Nephron (organoid): ENCODE measurements around the gene ACOXL.

ENCODE experiments used
- H3K27ac Mint-ChIP-seq, 3 experiments: 2 replicates each; pipeline ENCODE4 v1.8.0; 2020; ENCODE audit warnings: mixed read lengths in 3 of 3, mild to moderate bottlenecking in 2 of 3, moderate library complexity in 1 of 3
- H3K27me3 Mint-ChIP-seq: 2 replicates; pipeline ENCODE4 v1.8.0; 2021; ENCODE audit warnings: low read depth, mild to moderate bottlenecking, moderate library complexity, mixed read lengths
- H3K36me3 Mint-ChIP-seq: 2 replicates; pipeline ENCODE4 v1.8.0; 2020; ENCODE audit warnings: low read depth, mixed read lengths
- H3K4me1 Mint-ChIP-seq: 2 replicates; pipeline ENCODE4 v1.8.0; 2020; ENCODE audit warnings: mixed read lengths
- H3K4me3 Mint-ChIP-seq, 3 experiments: 2 replicates each; pipeline ENCODE4 v1.8.0; 2020; ENCODE audit warnings: mild to moderate bottlenecking in 3 of 3, mixed read lengths in 3 of 3, moderate library complexity in 2 of 3
- H3K9me3 Mint-ChIP-seq: 2 replicates; pipeline ENCODE4 v1.8.0; 2020; ENCODE audit warnings: mixed read lengths
- CTCF ChIP-seq, 3 experiments: fragments of 200-600 bp; sonication (generic); IDR thresholded peaks; one replicate each; pipeline ENCODE4 v1.5.0; 2021; ENCODE audit warnings: antibody characterized with exemption in 3 of 3; ENCODE audit not compliant: unreplicated experiment in 3 of 3

Gene ACOXL

GRCh38 chr2:110832740-110833139 lies 100.4 kb downstream of the ACOXL start:
- H3K4me3 Mint-ChIP-seq = no peak overlapping the region
- TF ChIP-seq CTCF (IDR thresholded peaks at IDR 0.05; ENCODE audit: unreplicated experiment in 3 of 3) = no peak
- no peak overlapping the region for H3K27ac Mint-ChIP-seq
- H3K36me3 Mint-ChIP-seq = no peaks in the 10 kb centered on the region
- H3K4me1 Mint-ChIP-seq = peaks cover 26% of the 10 kb centered on the region
- H3K27me3 Mint-ChIP-seq = peaks cover 6% of the 10 kb centered on the region
- no peaks in the 10 kb centered on the region for H3K9me3 Mint-ChIP-seq

- Mint-ChIP-seq H3K4me3 (no peak overlapping the region), H3K36me3 (no peaks in the 10 kb centered on the region), H3K4me1 (peaks cover 42% of the 10 kb centered on the region), H3K27me3 (peaks cover 6% of the 10 kb centered on the region), H3K27ac (no peak overlapping the region), H3K9me3 (no peaks in the 10 kb centered on the region)
- no peak for TF ChIP-seq CTCF (IDR thresholded peaks at IDR 0.05; ENCODE audit: unreplicated experiment in 3 of 3)
Measured at GRCh38 chr2:110834134-110834827, 101.9 kb downstream of the ACOXL start.

GRCh38 chr2:110836671-110837070 lies 104.3 kb downstream of the ACOXL start:
- Mint-ChIP-seq H3K4me1 (peaks cover 56% of the 10 kb centered on the region), H3K4me3 (no peak overlapping the region), H3K36me3 (no peaks in the 10 kb centered on the region), H3K27me3 (peaks cover 6% of the 10 kb centered on the region), H3K27ac (peak overlapping the region; percentile 90 to 98 (median 93)), H3K9me3 (no peaks in the 10 kb centered on the region)
- TF ChIP-seq CTCF (IDR thresholded peaks at IDR 0.05; ENCODE audit: unreplicated experiment in 3 of 3) = no peak

GRCh38 chr2:110837446-110838409 lies 105.4 kb downstream of the ACOXL start:
- no peaks in the 10 kb centered on the region for H3K36me3 Mint-ChIP-seq
- no peaks in the 10 kb centered on the region for H3K9me3 Mint-ChIP-seq

GRCh38 chr2:110838657-110839384 lies 106.4 kb downstream of the ACOXL start:
- Mint-ChIP-seq H3K27ac (peak overlapping the region; percentile 90 to 98 (median 93)), H3K9me3 (no peaks in the 10 kb centered on the region), H3K36me3 (no peaks in the 10 kb centered on the region)

More at GRCh38 chr2:110837446-110838409, 105.4 kb downstream of the ACOXL start:
- H3K27me3 Mint-ChIP-seq = peaks cover 6% of the 10 kb centered on the region
- H3K4me1 Mint-ChIP-seq = peaks cover 62% of the 10 kb centered on the region
- no peak overlapping the region for H3K4me3 Mint-ChIP-seq
- peak overlapping the region; percentile 90 to 98 (median 93) for H3K27ac Mint-ChIP-seq
- TF ChIP-seq CTCF (IDR thresholded peaks at IDR 0.05; ENCODE audit: unreplicated experiment in 3 of 3) = no peak

More at GRCh38 chr2:110838657-110839384, 106.4 kb downstream of the ACOXL start:
- no peak overlapping the region for H3K4me3 Mint-ChIP-seq
- peaks cover 6% of the 10 kb centered on the region for H3K27me3 Mint-ChIP-seq
- TF ChIP-seq CTCF (IDR thresholded peaks at IDR 0.05; ENCODE audit: unreplicated experiment in 3 of 3) = no peak
- H3K4me1 Mint-ChIP-seq = peaks cover 71% of the 10 kb centered on the region
